ENCODE measurements around the gene KCNJ12. TPM values are rescaled to one million over a fixed set of nuclear protein-coding genes. Genes with fewer than 3 reads are reported as not detected.
"Not testable (repeated sequence)": the region's sequence is repeated elsewhere in the genome, so short reads cannot be mapped to it uniquely, and the experiment has no call there.

The KCNJ12 gene
- 6.1 and 6.6 TPM in 2 replicates for total RNA-seq
- long read RNA-seq, result 0 reads

DNA sequence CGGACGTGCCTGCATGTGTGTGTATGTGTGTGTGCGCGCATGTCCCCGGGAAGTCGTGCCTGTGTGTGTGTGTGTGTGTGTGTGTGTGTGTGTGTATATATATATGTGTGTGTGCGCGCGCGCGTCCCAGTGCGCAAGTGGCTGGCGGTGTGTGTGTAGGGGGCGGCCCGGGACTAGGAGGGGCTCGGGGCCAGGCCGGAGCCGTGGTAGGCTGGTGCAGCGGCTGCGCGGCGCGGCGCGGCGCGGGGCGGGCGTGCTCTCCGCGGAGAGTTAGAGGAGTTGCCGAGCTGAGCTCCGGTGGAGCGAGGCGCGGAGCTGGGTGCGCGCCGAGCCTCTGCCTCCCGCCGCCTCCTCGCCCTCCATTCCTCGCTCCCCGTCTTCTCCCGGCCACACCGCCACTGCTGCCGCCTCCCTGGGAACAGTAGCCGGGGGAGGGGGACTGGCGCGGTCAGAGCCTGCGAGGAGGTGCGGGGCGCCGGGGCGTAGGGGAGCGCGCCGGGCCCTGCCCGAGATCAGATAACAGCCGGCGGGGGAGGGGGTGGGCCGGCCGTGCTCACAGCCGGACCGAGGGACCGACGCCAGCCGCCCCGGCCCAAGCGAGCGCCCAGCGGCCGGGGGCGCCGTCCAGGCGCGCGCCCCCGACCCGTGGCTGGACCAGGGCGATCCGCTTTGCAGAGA, at the start of gene KCNJ12:
KCNJ12 (plus strand) TSS at position 277 of the 678 bp plus-strand sequence. CDS start 38,986 bp downstream, outside the sequence.
- peaks cover 42% of the 10 kb centered on the region for H3K27me3 Mint-ChIP-seq (ENCODE audit: low read depth)
- H3K9me3 Mint-ChIP-seq, result no peaks in the 10 kb centered on the region
- peak within 1 kb of the TSS; percentile 82 for H3K4me3 Mint-ChIP-seq
- no peak for TF ChIP-seq CTCF (conservative IDR thresholded peaks at IDR 0.05)
- H3K4me1 Mint-ChIP-seq, result peaks cover 26% of the 10 kb centered on the region
- H3K27ac Mint-ChIP-seq (ENCODE audit: unreplicated experiment), result no peak within 1 kb of the TSS
- DNase-seq (ENCODE audit: low read depth, low spot score), result peak; percentile 33
- no peaks in the 10 kb centered on the region for H3K36me3 Mint-ChIP-seq (ENCODE audit: low read depth)

GRCh38 chr17:21327921-21328320, 48.2 kb upstream of the KCNJ12 start:
- DNase-seq (ENCODE audit: low read depth, low spot score); H3K9me3 Mint-ChIP-seq; H3K36me3 Mint-ChIP-seq (ENCODE audit: low read depth); H3K4me1 Mint-ChIP-seq; H3K4me3 Mint-ChIP-seq; H3K27ac Mint-ChIP-seq (ENCODE audit: unreplicated experiment): not testable (repeated sequence)
- peaks cover 33% of the 10 kb centered on the region for H3K27me3 Mint-ChIP-seq (ENCODE audit: low read depth)

GRCh38 chr17:21328778-21329177, 47.4 kb upstream of the KCNJ12 start:
- H3K4me3 Mint-ChIP-seq; DNase-seq (ENCODE audit: low read depth, low spot score); H3K4me1 Mint-ChIP-seq; H3K36me3 Mint-ChIP-seq (ENCODE audit: low read depth); H3K9me3 Mint-ChIP-seq; H3K27ac Mint-ChIP-seq (ENCODE audit: unreplicated experiment): not testable (repeated sequence)
- peaks cover 25% of the 10 kb centered on the region for H3K27me3 Mint-ChIP-seq (ENCODE audit: low read depth)

GRCh38 chr17:21330436-21331160, 45.6 kb upstream of the KCNJ12 start:
- Mint-ChIP-seq H3K27me3 (ENCODE audit: low read depth) (peaks cover 11% of the 10 kb centered on the region), H3K4me3 (no peak overlapping the region), H3K9me3 (peaks cover 4% of the 10 kb centered on the region), H3K36me3 (ENCODE audit: low read depth) (no peaks in the 10 kb centered on the region), H3K27ac (ENCODE audit: unreplicated experiment) (no peak overlapping the region), H3K4me1 (no peaks in the 10 kb centered on the region)
- TF ChIP-seq CTCF (conservative IDR thresholded peaks at IDR 0.05), result no peak
- DNase-seq (ENCODE audit: low read depth, low spot score), result no peak

DNA sequence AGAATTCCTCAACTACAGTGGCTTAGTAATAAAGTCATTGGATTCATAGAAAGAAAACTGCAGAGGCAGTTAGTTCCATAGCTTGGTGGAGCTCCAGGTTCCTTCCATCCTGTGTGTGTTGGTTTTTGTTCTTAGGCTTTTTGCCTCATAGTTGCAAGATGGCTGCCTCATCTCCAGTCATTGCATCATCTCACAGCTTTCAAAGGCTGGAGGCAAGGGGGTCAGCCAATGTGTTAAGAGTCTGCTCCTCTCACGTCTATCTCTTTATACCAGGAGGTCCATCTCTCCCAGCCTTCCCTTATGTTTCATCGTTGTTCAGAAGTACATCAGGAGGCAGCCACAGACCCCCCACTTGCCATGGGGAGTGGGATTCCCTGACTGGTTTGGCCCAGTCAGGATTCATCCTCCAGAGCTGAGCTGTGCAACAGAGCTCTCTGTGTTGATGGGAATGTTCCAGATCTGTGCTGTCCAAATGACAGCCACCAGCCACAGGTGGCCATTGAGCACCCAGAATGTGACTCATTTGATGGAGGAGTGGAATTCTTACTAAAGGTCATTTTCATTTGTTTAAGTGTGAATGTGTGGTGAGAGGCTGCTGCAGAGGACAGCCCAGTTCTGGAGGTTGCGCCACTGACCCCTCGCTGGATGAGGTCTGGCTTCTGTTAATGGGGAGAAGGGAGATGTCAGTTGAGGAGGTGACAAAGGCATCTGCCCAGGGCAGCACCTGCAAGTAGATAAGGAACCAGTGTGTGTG, 39.4 kb upstream of the KCNJ12 start:
- not testable (repeated sequence) for H3K36me3 Mint-ChIP-seq (ENCODE audit: low read depth); H3K27me3 Mint-ChIP-seq (ENCODE audit: low read depth); H3K4me1 Mint-ChIP-seq; H3K9me3 Mint-ChIP-seq; H3K27ac Mint-ChIP-seq (ENCODE audit: unreplicated experiment); DNase-seq (ENCODE audit: low read depth, low spot score); H3K4me3 Mint-ChIP-seq

DNA sequence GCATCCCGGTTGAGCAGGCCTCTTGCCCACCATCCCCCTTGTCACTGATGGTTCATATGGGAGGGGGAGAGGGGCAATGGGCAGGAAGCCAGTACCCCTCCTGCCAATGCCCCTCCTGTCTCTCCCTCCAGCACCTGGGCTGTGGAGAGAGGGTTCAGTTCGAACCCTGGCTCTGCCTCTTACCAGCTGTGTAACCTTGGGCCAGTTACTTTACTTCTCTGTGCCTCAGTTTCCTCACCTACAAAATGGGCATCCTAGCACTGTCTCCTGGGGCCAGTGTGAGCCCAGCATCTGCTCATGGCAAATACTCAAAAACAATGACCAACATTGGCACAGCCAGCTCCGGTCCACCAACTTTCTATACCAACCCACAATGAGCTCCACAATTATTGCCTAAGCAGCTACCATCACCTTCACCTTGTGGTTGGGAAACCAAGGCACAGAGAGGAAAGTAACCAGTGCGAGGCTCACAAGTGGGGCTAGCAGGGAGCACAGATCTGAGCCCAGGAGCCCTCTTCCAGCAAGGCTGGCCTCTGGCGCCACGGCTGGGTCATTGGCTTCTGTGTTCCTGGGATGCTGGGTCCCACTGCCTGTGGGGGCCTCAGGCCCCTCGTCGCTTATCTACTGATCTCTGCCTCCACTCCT, 38.1 kb upstream of the KCNJ12 start:
- H3K9me3 Mint-ChIP-seq; H3K4me3 Mint-ChIP-seq; H3K27ac Mint-ChIP-seq (ENCODE audit: unreplicated experiment); H3K4me1 Mint-ChIP-seq; H3K27me3 Mint-ChIP-seq (ENCODE audit: low read depth); H3K36me3 Mint-ChIP-seq (ENCODE audit: low read depth); DNase-seq (ENCODE audit: low read depth, low spot score): not testable (repeated sequence)

DNA sequence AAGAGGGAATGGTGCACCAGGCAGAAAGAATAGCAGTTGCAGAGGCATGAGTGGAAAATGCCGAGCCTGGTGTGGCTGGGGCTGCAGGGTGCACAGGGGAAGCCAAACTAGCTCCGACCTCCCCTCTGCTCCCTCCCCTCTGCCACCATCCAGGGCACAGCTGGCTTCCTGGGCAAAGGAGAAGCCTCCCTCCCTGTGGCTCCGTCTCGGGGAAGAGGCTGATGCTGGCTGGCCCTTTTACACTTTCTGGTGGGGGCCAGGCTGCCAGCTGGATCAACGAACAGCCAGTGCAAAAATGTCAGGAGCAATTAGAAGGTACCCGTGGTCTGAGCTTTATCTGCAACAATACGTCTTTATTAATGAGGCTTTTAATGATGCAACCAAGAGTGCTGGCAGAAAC, 37.1 kb upstream of the KCNJ12 start:
- no peak overlapping the region for H3K4me3 Mint-ChIP-seq

DNA sequence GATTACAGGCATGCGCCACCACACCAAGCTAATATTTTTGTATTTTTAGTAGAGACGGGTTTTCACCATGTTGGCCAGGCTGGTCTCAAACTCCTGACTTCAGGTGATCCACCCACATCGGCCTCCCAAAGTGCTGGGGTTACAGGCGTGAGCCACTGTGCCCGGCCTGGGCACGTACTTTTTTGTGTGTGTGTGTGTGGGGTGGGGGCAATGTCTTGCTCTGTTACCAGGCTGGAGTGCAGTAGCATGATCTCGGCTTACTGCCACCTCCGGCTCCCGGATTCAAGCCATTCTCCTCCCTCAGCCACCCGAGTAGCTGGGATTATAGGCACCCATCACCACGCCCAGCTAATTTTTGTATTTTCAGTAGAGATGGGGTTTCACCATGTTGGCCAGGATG, 36.6 kb upstream of the KCNJ12 start:
- H3K4me1 Mint-ChIP-seq; H3K36me3 Mint-ChIP-seq (ENCODE audit: low read depth); H3K4me3 Mint-ChIP-seq; H3K27me3 Mint-ChIP-seq (ENCODE audit: low read depth); H3K27ac Mint-ChIP-seq (ENCODE audit: unreplicated experiment); DNase-seq (ENCODE audit: low read depth, low spot score); H3K9me3 Mint-ChIP-seq: not testable (repeated sequence)

More for the DNA sequence above, 37.1 kb upstream of the KCNJ12 start:
- no peak for DNase-seq (ENCODE audit: low read depth, low spot score)
- TF ChIP-seq CTCF (conservative IDR thresholded peaks at IDR 0.05), result no peak
- no peaks in the 10 kb centered on the region for H3K36me3 Mint-ChIP-seq (ENCODE audit: low read depth)
- H3K4me1 Mint-ChIP-seq, result no peaks in the 10 kb centered on the region
- no peaks in the 10 kb centered on the region for H3K27me3 Mint-ChIP-seq (ENCODE audit: low read depth)
- no peak overlapping the region for H3K27ac Mint-ChIP-seq (ENCODE audit: unreplicated experiment)
- H3K9me3 Mint-ChIP-seq, result no peaks in the 10 kb centered on the region

DNA sequence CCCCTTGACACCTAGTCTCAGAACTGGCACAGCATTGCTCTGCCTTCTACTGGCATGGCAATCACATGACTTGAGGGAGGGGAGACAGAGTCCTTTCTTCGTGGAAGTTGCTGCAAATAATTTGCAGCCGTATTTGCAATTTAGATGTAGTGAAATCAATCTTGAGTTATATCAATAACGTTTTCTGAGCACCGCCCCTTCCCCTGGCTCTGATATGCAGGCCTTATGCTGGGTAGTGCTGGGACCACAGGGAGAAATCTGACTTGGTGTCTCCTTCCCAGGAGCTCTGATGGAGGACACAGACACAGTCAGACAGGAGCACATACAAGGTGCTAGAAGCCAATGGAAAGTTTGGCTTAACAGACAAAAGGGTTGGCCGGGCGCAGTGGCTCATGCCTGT, 35.8 kb upstream of the KCNJ12 start:
- H3K27ac Mint-ChIP-seq (ENCODE audit: unreplicated experiment); H3K4me3 Mint-ChIP-seq; H3K9me3 Mint-ChIP-seq; H3K27me3 Mint-ChIP-seq (ENCODE audit: low read depth); H3K36me3 Mint-ChIP-seq (ENCODE audit: low read depth); DNase-seq (ENCODE audit: low read depth, low spot score); H3K4me1 Mint-ChIP-seq: not testable (repeated sequence)

DNA sequence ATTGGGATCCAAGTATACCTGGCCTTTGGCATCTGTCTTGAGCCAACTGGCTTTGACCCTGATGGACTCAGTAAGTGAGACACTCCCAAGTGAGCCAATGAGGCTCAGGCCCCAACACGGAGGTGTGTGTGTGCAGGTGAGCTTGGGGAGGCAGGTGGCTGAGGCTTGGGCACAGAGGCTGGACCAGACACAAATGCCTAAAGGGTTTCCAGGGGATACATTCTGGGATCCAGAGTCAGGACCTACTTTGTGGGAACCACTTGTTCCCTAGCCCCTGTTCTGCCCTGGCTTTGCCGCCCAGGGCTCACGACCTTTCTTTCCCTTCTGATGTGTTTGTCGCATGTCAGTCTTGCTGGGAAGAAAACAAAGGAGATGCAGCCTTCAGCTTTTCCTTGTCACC, 34.9 kb upstream of the KCNJ12 start:
- H3K4me1 Mint-ChIP-seq; DNase-seq (ENCODE audit: low read depth, low spot score); H3K9me3 Mint-ChIP-seq; H3K4me3 Mint-ChIP-seq; H3K36me3 Mint-ChIP-seq (ENCODE audit: low read depth); H3K27ac Mint-ChIP-seq (ENCODE audit: unreplicated experiment); H3K27me3 Mint-ChIP-seq (ENCODE audit: low read depth): not testable (repeated sequence)
